ENCODE measurements around the gene FBXO17. TPM values are rescaled to one million over a fixed set of nuclear protein-coding genes. Genes with fewer than 3 reads are reported as not detected.

The FBXO17 gene
- total and polyA plus RNA-seq, 4 donors = 8.3 to 33.0 (median 24.8) TPM

DNA sequence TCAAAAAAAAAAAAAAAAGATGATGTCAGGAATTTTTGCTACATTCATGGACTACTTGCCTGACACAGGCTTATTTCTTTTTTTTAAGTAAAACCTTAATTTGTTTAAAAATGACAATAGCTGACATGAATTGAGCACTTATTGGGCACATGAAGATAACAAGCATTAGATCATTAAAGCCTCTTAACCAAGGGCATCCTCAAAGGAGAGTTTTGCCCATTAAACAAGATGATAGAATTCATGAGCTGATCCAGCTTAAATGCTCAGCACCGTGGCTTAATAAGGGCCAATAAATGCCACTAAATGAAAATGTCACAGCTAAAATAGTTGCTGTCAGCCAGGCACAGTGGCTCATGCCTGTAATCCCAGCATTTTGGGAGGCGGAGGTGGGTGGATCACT, 19.3 kb downstream of the FBXO17 start:
- Histone ChIP-seq H3K36me3 (ENCODE audit: control insufficient read depth in 1 of 2, insufficient read depth in 2 of 2, low read length in 1 of 2) (no peaks in the 10 kb centered on the region), H3K4me1 (ENCODE audit: control insufficient read depth in 1 of 2, insufficient read depth in 2 of 2, low read length in 2 of 2) (no peaks in the 10 kb centered on the region), H3K9me3 (ENCODE audit: control insufficient read depth, low read length) (no peaks in the 10 kb centered on the region), H3K4me3 (ENCODE audit: low read length in 2 of 2) (no peak overlapping the region), H3K27ac (ENCODE audit: low read depth in 1 of 2, low read length in 2 of 2) (no peak overlapping the region), H3K27me3 (ENCODE audit: control insufficient read depth in 1 of 2, insufficient read depth in 2 of 2, low read length in 1 of 2) (no peaks in the 10 kb centered on the region)
- DNase-seq (no peak), ATAC-seq (ENCODE audit: low FRiP score) (no peak)
- 95% methylated on average over 2 of the region's 2 CpGs for WGBS, 2 donors
- intact Hi-C loops (cut with DNase I) = no loop called here

DNA sequence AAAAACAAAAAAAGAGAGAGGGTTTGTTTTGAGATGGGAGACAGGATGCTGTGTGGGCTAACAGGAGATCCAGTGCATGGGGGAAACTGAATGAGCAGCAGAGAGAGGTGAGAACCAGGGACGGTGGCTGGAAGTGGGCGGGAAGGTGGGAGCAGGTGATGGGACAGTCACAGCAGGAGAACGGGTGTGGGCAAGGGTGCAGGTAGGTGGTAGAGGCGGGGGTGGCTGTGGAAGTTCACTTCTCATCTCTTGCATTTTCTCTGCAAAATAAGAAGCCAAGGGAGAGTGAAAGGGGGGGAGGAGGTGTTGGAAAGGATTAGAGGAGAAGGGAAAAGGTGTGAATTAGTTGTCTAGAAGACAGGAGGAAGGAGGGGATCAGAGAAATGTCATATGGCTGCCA, 21.9 kb downstream of the FBXO17 start:
- Histone ChIP-seq H3K27ac (ENCODE audit: low read depth in 1 of 2, low read length in 2 of 2) (no peak overlapping the region), H3K4me3 (ENCODE audit: low read length in 2 of 2) (no peak overlapping the region), H3K9me3 (ENCODE audit: control insufficient read depth, low read length) (no peaks in the 10 kb centered on the region), H3K4me1 (ENCODE audit: control insufficient read depth in 1 of 2, insufficient read depth in 2 of 2, low read length in 2 of 2) (no peaks in the 10 kb centered on the region), H3K36me3 (ENCODE audit: control insufficient read depth in 1 of 2, insufficient read depth in 2 of 2, low read length in 1 of 2) (no peaks in the 10 kb centered on the region), H3K27me3 (ENCODE audit: control insufficient read depth in 1 of 2, insufficient read depth in 2 of 2, low read length in 1 of 2) (no peaks in the 10 kb centered on the region)
- intact Hi-C loops (cut with DNase I) = no loop called here
- WGBS, 2 donors = 81 to 83% methylated on average over 4 of the region's 4 CpGs
- DNase-seq (no peak), ATAC-seq (ENCODE audit: low FRiP score) (no peak)

DNA sequence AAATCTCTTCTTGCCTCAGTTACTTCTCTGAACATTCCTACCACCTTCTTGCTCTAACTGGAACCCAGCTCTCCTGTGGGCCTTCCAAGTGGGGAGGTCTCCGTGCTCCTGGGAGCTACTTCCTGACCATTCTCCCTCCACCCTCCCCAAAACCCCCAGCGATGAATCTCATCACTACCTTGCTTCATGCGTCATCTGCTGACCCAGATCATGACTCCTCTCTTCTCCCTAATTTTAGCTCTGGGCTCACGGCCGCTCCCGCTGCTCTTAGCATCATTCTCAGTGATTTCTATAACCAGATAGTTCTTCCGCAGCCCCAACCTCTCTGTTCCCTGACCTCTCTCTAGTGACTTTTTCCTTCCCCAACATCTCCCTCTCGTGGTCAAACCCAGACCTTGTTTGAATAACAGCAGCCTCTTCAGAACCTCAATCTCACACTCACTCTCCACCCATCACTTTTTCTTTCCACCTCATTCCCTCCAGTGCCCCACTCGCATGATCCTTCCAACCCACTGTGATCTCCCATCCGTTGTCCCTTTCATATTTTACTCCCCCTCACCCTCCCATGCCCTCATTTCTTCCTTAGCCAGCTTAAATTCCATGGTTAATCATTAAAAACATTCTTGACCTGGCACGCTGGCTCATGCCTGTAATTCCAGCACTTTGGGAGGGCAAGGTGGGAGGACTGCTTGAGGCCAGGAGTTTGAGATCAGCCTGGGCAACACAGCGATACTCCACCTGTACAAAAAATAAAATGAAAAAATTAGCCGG, 23.0 kb downstream of the FBXO17 start:
- Histone ChIP-seq H3K27me3 (ENCODE audit: control insufficient read depth in 1 of 2, insufficient read depth in 2 of 2, low read length in 1 of 2) (no peaks in the 10 kb centered on the region), H3K4me3 (ENCODE audit: low read length in 2 of 2) (no peak overlapping the region), H3K36me3 (ENCODE audit: control insufficient read depth in 1 of 2, insufficient read depth in 2 of 2, low read length in 1 of 2) (no peaks in the 10 kb centered on the region), H3K9me3 (ENCODE audit: control insufficient read depth, low read length) (no peaks in the 10 kb centered on the region), H3K4me1 (ENCODE audit: control insufficient read depth in 1 of 2, insufficient read depth in 2 of 2, low read length in 2 of 2) (no peaks in the 10 kb centered on the region), H3K27ac (ENCODE audit: low read depth in 1 of 2, low read length in 2 of 2) (no peak overlapping the region)
- intact Hi-C loops (cut with DNase I) = no loop called here
- ATAC-seq (ENCODE audit: low FRiP score) = no peak
- no peak for DNase-seq
- 84% methylated on average over 13 of the region's 13 CpGs for WGBS, 2 donors

- intact Hi-C loops (cut with DNase I) = no loop called here
These were observed 24.4 kb downstream of the FBXO17 start for GRCh38 chr19:38951187-38951586.

GRCh38 chr19:38949580-38950367, 25.8 kb downstream of the FBXO17 start:
- no peak overlapping the region for H3K27ac ChIP-seq (ENCODE audit: low read depth in 1 of 2, low read length in 2 of 2)
- no peaks in the 10 kb centered on the region for H3K4me1 ChIP-seq (ENCODE audit: control insufficient read depth in 1 of 2, insufficient read depth in 2 of 2, low read length in 2 of 2)
- DNase-seq = peak; percentile 90 to 95
- intact Hi-C loops (cut with DNase I) = no loop called here
- no peak overlapping the region for H3K4me3 ChIP-seq (ENCODE audit: low read length in 2 of 2)
- H3K27me3 ChIP-seq (ENCODE audit: control insufficient read depth in 1 of 2, insufficient read depth in 2 of 2, low read length in 1 of 2) = no peaks in the 10 kb centered on the region
- 13 to 16% methylated on average over 72 of the region's 72 CpGs for WGBS, 2 donors
- H3K9me3 ChIP-seq (ENCODE audit: control insufficient read depth, low read length) = no peaks in the 10 kb centered on the region
- H3K36me3 ChIP-seq (ENCODE audit: control insufficient read depth in 1 of 2, insufficient read depth in 2 of 2, low read length in 1 of 2) = no peaks in the 10 kb centered on the region
- peak; percentile 84 for ATAC-seq (ENCODE audit: low FRiP score)

More at GRCh38 chr19:38951187-38951586, 24.4 kb downstream of the FBXO17 start:
- Histone ChIP-seq H3K36me3 (ENCODE audit: control insufficient read depth in 1 of 2, insufficient read depth in 2 of 2, low read length in 1 of 2) (no peaks in the 10 kb centered on the region), H3K27me3 (ENCODE audit: control insufficient read depth in 1 of 2, insufficient read depth in 2 of 2, low read length in 1 of 2) (no peaks in the 10 kb centered on the region), H3K9me3 (ENCODE audit: control insufficient read depth, low read length) (no peaks in the 10 kb centered on the region), H3K4me1 (ENCODE audit: control insufficient read depth in 1 of 2, insufficient read depth in 2 of 2, low read length in 2 of 2) (no peaks in the 10 kb centered on the region), H3K27ac (ENCODE audit: low read depth in 1 of 2, low read length in 2 of 2) (no peak overlapping the region), H3K4me3 (ENCODE audit: low read length in 2 of 2) (no peak overlapping the region)
- DNase-seq (no peak), ATAC-seq (ENCODE audit: low FRiP score) (no peak)
- 65 to 78% methylated on average over 3 of the region's 3 CpGs for WGBS, 2 donors

GRCh38 chr19:38946229-38947010, 29.1 kb downstream of the FBXO17 start:
- intact Hi-C loops (cut with DNase I) = no loop called here
- DNase-seq (no peak), ATAC-seq (ENCODE audit: low FRiP score) (no peak)
- no peaks in the 10 kb centered on the region for H3K9me3 ChIP-seq (ENCODE audit: control insufficient read depth, low read length)
- no peak overlapping the region for H3K4me3 ChIP-seq (ENCODE audit: low read length in 2 of 2)
- no peaks in the 10 kb centered on the region for H3K4me1 ChIP-seq (ENCODE audit: control insufficient read depth in 1 of 2, insufficient read depth in 2 of 2, low read length in 2 of 2)
- no peak overlapping the region for H3K27ac ChIP-seq (ENCODE audit: low read depth in 1 of 2, low read length in 2 of 2)
- 92 to 93% methylated on average over 11 of the region's 11 CpGs for WGBS, 2 donors
- no peaks in the 10 kb centered on the region for H3K36me3 ChIP-seq (ENCODE audit: control insufficient read depth in 1 of 2, insufficient read depth in 2 of 2, low read length in 1 of 2)
- no peaks in the 10 kb centered on the region for H3K27me3 ChIP-seq (ENCODE audit: control insufficient read depth in 1 of 2, insufficient read depth in 2 of 2, low read length in 1 of 2)

DNA sequence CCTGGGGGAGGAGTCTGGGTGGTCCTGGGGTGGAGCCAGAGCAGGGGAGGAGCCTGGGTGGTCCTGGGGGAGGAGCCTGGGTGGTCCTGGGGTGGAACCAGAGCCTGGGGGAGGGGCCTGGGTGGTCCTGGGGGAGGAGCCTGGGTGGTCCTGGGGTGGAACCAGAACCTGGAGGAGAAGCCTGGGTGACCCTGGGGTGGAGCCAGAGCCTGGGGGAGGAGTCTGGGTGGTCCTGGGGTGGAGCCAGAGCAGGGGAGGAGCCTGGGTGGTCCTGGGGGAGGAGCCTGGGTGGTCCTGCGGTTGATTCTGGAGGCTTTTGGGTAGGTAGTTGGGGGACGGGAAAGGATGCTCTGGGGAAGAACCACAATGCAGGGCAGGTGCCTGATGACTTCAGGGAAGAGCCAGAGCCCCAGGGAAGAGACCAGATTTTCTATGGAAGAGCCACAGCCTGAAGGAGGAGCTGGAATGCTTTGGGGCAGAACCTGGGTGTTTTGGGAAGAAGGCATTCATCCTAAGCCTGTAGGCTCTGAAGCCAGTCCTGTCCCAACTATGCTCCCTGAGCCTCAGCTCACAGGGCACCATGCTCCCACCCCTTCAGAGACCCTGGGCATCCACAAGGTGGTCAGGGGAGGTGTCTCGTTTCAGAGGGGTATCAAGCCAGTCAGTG, 29.8 kb downstream of the FBXO17 start:
- intact Hi-C loops (cut with DNase I) = no loop called here

GRCh38 chr19:38944981-38945506, 30.5 kb downstream of the FBXO17 start:
- Histone ChIP-seq H3K4me1 (ENCODE audit: control insufficient read depth in 1 of 2, insufficient read depth in 2 of 2, low read length in 2 of 2) (no peaks in the 10 kb centered on the region), H3K36me3 (ENCODE audit: control insufficient read depth in 1 of 2, insufficient read depth in 2 of 2, low read length in 1 of 2) (no peaks in the 10 kb centered on the region), H3K4me3 (ENCODE audit: low read length in 2 of 2) (no peak overlapping the region), H3K27me3 (ENCODE audit: control insufficient read depth in 1 of 2, insufficient read depth in 2 of 2, low read length in 1 of 2) (no peaks in the 10 kb centered on the region), H3K9me3 (ENCODE audit: control insufficient read depth, low read length) (no peaks in the 10 kb centered on the region), H3K27ac (ENCODE audit: low read depth in 1 of 2, low read length in 2 of 2) (no peak overlapping the region)
- 87 to 90% methylated on average over 12 of the region's 12 CpGs for WGBS, 2 donors
- intact Hi-C loops (cut with DNase I) = no loop called here
- DNase-seq (peak in 1 of 2 donors; percentile 61), ATAC-seq (ENCODE audit: low FRiP score) (no peak)

More for the DNA sequence above, 29.8 kb downstream of the FBXO17 start:
- Histone ChIP-seq H3K27ac (ENCODE audit: low read depth in 1 of 2, low read length in 2 of 2) (no peak overlapping the region), H3K36me3 (ENCODE audit: control insufficient read depth in 1 of 2, insufficient read depth in 2 of 2, low read length in 1 of 2) (no peaks in the 10 kb centered on the region), H3K4me3 (ENCODE audit: low read length in 2 of 2) (no peak overlapping the region), H3K9me3 (ENCODE audit: control insufficient read depth, low read length) (no peaks in the 10 kb centered on the region), H3K27me3 (ENCODE audit: control insufficient read depth in 1 of 2, insufficient read depth in 2 of 2, low read length in 1 of 2) (no peaks in the 10 kb centered on the region), H3K4me1 (ENCODE audit: control insufficient read depth in 1 of 2, insufficient read depth in 2 of 2, low read length in 2 of 2) (no peaks in the 10 kb centered on the region)
- ATAC-seq (ENCODE audit: low FRiP score) = no peak
- peak in 1 of 2 donors; percentile 38 for DNase-seq
- WGBS, 2 donors = 92 to 97% methylated on average over 3 of the region's 3 CpGs

Measured in aorta (tissue), 5 donors.